DMS 273 treated with DMSO at 0.1 percent for 48 hours (cell line): ENCODE measurements around the gene ANO9.
A peak's percentile ranks its signal among the peaks of the same experiment; 100 is the strongest.
"Not testable (repeated sequence)": the region's sequence is repeated elsewhere in the genome, so short reads cannot be mapped to it uniquely, and the experiment has no call there.

Experiments
- DNase-seq: peaks from one replicate; lab custom pipeline; 2025; lab: John Stamatoyannopoulos, UW

Gene ANO9

DNA sequence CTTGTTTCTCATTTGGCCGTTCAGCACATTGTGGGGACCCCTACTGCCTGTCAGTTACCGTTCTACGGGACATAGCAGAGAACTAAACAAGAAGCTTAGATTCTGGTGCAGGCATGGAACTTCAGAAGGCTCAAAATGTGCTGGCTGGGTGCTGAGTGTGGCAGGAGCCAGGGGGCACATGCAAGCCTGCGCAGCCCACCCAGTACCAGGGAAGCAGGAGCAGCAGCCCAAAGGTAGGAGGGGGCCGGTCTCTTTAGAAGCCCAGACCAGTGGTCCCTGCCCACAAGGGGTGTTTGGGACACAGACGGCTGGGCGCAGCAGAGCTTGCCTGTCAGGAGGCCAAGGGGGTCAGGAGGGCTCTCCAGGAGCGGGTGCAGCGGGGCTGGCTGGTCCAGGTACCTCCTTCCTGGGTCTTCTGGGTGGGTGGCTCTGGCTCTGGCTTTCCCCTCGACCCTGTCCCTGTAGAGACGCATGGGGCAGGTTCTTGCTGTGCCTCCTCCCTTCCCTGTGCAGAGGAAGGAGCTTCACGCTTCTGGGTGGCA is 10.5 kb upstream of the ANO9 start:
- DNase-seq: no peak

DNA sequence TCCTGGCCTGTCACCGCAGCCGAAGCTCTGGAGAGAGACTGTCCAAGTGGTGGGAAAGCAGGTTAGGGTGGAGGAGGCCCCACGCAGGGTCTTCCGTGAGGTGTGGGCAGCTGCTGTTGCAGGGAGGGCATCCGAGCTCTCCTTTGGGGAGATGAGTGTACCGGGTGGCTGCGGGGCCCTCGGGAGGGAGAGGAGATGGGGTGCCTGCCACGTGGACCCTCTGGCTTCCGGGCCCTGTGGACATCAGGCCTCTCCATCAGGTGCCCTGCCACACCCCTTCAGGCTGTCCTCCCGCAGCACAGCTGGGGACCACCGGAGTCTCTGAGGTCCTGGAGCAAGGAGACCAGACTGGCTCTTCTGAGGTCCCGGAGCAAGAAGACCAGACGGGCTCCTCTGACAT is 9.9 kb upstream of the ANO9 start:
- no peak for DNase-seq

DNA sequence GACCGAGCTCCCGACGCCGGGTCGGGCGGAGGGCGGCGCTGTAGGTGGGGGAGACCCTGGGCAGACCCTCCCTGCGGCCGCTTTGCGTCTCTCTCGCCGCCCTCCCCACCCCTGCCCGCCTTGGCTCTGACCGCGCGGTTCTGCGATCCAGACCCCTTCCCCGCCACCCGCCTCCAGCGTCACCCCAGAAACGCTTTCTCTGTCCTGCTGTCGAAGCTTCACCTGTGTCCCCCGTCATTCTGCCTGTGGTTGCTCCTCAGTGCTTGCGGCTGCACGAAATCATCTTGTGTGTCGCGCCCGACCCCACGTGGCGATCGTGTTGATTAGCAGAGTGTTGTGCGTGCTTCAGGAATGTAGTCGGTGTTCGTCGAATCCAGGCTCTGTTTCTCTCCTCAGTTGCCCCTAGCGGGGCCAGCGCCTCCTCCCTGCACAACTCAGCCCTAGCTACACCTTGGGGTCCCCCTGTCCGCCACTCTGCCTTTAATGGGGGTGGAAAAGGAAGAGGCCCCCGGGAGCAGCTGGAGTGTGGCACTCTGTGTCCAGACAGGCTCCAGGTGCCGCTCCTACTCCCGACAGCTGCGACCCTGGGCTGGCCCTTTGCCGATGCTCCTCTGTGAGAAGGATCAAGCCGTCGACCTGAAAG is 9.1 kb upstream of the ANO9 start:
- no peak for DNase-seq

DNA sequence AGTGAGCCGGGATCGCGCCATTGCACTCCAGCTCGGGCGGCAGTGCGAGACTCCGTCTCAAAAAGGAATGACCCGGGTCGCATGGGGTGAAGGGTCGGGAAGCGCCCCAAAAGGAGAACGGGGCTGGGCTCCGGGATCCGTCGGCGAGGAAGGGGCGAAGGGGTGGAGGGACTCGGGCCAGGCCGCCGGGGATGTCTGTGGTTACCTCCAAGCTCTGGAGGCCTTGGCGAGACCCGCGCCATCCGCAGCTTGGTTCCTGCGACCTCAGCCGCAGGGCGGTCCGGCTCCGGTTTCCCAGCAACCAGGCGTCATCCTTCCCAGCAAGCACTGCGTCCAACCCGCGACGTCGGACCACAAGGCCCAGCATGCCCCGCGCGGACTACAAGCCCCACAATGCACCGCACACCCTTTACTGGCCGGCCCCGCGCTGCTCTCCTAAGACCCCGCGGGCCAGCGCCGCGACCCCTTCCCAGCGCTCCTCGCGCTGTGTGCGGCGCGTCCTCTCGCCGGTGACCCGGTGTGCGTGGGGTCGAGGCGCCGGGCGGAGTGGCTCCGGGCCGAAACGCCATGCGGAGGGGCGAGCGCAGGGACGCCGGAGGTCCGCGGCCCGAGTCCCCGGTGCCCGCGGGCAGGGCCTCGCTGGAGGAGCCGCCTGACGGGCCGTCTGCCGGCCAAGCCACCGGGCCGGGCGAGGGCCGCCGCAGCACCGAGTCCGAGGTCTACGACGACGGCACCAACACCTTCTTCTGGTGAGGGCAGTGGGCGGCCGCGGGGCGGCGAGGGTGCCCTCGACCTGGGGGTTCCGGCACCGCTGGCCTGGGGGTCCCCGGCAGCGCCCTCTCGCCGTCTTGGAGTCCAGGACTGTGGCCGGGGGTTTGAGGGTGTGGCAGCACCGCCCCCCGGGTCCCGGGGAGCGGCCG is 8.3 kb upstream of the ANO9 start, which contains the start of gene PTDSS2:
Gene PTDSS2 (plus strand): TSS at position 391 of the 920 bp plus-strand sequence. CDS start 177 bp downstream, at position 568.
- DNase-seq: peak; percentile 70

DNA sequence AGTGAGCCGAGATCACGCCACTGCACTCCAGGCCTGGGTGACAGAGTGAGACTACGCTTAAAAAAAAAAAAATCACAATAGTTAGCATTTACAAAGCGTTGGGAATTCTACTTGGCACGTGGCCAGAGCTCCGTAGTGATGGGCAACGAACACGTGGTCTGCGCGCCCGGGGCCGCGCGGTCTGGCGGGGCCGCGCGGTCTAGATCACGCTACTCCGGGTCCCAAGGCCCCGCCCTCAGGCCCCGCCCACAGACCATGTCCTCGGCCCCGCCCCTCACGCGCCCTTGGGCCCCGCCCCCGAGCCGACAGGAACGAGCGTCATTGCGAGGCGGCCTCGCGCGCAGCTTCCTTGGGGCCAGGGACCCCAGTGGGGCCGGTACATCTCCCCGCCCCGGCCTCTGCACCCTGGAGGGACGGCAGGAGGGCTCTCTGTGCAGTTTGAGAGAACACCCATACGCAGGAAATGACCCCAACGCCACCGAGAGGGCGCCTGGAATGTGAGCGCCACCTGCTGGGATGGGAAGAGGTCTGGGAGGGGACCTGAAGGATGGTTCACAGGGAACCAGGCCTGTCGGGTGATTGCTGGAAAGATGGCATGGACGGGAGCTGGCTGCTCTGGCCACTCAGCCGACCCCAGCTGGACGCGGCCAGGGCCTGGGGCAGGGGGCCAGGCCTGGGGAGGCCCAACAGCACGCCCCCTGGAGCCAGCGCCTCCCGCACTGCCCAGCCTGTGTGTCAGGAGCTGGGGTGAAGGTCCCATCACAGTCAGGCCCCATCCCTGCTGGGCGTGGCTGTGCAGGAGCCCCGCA is 6.3 kb upstream of the ANO9 start:
- peak; percentile 50 for DNase-seq

DNA sequence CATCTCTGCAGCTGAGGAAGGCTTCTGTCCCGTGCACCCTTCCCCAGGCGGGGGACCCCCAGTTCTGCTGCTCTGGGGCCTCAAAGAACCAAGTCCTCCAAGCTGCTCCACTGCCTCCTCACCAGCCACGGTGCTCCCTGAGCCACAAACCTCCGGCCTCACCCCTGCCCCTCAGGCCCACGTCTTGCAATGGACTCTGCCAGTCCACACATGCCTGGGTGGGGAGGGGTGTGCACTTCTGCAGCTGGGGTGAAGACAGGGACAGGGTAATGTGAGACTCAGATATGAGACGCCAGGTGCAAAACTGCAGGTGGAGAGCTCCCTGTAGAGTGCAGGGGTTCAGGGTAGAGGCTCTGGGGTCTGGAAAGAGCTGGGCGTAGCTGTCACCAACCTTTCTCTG is 5.1 kb upstream of the ANO9 start:
- no peak for DNase-seq

DNA sequence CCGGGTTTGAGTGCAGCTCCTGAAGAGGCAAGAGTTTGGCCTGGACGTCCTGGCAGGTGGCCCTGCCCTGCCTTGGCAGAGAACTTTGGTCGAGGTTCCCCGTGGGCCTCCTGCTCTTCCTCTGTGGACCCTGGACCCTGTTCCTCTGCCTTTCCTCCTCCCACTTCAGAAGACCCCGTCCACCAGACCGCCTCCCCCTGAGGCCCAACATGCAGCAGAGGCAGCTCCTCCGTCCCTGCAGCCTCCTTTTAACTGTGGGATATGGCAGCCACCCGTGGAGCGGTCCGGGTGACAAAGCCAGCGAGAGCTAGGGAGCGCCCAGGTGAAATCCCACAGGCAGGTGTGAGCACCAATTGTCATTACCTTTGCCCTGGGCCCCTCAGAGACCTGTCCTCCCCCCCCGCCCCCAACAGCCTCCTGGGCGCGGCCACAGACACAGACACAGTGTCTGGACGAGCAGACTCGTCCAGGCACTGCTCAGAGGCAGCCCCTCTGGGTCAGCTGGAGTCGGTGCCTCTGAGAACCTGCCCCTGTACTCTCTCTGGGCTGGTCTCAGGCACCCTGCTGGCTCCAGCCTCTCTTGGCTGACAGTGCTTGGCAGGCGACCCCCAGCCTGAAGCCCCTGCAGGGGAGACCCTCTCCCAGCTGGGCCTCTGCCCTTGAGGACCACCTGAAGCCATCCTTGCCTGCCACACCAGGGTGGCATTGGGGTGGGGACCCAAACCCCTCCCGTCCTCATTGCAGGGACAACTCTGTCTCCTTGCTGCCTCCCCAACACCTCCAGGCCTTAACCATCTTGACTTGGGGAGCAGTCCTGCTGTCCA is 4.2 kb upstream of the ANO9 start:
- DNase-seq: no peak

DNA sequence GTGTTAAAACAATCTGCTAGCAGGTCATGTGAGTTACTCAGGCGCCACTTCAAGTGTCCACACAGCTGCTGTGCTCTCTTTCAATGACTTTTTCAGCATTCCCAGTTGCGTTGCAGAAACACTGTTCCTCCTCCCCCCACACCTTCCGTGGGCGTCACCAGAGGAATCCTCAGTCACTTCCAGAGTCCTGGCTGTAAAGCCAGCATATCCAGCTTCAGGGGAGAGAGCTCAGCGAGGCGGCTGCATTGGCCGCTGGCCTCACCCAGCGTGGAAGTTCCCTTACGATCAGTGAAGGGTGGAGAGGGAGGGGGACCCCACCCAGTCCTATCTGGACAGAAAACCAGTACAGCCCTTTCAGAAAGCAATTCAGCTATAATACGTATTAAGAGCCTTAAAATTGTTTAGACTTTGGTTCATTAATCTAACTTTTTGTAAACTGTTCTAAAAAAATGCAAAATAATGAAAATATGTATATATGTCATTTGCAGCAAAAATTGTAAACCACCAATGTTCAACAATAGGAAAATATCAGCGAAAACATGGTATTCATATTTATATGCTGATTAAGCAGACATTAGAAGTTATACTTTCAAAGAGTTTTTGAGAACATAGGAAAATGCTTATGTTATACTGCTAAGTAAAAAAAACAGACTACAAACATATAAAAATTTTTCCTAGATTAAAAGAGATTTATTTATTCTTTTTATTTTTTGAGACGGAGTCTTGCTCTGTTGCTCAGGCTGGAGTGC is 2.8 kb upstream of the ANO9 start:
- no peak for DNase-seq

DNA sequence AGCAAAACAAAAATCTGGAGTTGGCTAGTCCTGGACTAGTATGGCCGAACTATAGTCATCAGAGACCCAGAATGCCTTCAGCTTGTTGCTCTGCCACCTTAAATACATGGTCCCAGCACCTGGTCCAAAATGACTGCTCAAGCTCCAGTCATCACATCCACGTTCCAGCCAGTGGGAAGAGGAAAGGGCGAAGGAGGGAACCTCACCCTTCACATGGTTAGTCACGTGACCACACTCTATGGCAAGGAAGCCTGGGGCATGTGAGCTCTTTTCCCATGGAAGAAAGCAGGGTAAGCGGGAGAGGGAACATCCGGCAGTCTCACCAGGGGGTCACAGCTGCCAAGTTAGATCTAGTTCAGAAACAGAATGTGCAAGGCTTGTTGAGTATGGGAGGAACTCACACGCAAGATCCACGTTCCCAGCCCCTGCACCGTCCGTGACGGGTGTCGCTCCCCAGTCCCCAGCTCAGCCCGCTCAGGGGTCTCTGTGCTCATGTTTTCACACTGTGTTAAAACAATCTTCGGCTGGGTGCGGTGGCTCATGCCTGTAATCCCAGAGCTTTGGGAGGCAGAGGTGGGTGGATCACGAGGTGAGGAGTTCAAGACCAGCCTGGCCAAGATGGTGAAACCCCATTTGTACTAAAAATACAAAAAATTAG is 1.9 kb upstream of the ANO9 start:
- DNase-seq: peak; percentile 20

DNA sequence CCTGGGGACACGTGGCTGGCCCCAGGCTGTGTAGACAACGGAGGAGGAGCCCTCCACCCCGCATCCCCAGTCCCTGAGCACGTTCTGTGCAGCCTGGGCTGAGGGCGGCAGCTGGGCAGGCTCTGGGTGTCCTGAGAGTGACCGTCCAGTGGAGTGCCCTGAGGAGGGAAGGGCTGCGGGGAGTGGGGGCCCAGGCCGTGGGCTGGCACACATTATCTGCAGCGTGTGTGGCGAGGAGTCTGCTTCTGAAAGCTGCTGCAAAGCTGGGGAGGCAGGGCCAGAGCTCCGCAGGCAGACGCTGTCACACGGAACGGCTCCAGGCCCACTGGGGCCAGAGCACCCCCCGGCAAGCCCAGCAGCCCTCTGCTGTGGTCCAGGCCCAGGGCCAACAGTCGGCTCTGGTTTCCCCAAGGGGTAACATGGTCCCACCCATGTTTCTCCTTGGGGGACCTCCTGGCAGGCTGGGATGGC is 835 bp upstream of the ANO9 start:
- DNase-seq: no peak

DNA sequence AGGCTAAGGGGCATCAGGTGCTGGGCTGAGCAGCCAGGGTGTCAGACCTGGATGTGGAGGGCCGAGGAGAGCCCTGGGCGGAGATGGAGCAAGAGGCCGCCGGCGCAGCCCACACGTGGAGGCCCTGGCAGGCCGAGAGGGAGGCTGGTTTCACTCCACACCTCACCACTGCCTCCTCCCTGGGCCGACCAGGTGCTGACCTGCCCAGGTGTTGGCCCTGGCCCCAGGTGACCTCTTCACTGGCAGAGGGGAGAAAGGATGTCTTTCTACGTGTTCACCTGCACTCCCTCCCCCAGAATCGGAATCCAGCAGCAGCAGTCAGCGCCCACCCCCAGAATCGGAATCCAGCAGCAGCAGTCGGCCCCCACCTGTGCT is 781 bp downstream of the ANO9 start:
- DNase-seq: no peak

DNA sequence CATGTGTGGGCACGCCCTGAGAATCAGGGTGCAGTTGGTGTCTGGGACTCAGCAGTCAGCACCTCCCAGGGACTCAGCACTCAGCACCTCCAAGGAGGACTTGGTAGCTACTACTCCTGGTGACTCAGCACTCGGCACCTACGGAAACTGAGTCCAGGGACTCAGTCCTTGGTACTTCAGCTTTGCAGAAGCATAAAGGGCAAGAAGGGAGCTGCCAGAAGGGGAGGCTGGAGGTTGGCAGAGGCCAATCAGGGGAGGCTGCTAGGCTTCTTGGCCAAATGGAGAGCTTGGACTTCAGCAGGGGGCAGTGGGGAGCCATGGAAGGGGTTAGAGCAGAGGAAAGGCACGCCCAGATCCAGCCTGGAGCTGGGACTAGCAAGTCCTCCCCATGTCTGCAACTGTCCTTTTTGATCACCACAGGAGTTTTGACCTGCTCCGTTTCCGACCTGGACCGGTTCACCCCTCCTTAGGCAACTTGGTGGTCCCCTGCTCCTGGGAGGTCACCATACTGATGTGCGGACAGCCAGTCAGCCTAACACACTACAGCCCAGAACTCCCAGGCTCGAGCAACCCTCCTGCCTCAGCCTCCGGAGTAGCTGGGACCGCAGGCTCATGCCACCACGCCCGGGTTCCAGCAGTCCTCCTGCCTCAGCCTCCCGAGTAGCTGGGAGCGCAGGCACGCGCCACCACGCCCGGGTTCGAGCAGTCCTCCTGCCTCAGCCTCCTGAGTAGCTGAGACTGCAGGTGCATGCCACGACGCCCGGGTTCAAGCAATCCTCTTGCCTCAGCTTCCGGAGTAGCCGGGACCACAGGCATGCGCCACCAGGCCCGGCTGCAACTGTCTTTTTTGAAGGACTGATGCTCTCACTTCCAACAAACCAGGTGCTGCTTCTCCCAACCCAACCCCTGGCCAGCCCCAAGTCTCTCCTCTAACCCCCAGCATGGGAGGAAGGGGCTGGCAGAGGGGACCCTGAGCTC is 1.5 kb downstream of the ANO9 start:
- no peak for DNase-seq

DNA sequence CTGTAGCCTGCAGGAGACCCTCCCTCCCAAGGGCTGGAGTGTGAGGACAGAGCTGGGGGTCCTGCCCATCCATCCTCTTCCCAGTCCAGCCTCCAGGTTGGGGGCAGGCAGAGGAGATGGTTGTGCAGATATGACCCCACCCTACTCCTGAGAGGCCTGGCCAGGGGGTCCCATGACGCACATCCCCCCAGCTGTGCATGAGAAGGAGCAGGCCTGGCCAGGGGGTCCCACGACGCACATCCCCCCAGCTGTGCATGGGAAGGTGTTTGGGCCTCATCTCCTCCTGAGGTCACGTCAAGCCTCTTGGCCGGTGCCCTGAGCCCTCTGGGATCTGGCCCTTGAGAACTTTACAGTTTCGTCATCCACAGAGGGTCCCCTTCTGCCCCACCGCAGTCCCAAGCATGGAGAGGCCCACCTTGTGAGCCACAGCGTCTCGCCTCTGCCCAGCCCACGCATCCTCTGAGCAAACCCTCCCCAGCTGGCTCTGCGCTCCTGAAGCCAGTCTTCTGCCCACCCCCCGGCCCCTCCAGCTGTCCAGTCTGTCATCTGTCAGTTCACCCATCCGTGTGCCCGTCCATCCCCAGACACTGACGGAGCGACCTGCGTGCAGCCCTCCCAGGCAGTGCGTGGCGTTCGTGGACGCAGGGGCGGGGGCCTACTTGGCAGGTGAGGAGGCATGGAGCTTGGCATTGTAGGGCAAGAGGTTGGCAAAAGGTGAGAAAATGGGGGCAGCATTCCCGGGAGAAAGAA is 2.3 kb downstream of the ANO9 start:
- DNase-seq: no peak

DNA sequence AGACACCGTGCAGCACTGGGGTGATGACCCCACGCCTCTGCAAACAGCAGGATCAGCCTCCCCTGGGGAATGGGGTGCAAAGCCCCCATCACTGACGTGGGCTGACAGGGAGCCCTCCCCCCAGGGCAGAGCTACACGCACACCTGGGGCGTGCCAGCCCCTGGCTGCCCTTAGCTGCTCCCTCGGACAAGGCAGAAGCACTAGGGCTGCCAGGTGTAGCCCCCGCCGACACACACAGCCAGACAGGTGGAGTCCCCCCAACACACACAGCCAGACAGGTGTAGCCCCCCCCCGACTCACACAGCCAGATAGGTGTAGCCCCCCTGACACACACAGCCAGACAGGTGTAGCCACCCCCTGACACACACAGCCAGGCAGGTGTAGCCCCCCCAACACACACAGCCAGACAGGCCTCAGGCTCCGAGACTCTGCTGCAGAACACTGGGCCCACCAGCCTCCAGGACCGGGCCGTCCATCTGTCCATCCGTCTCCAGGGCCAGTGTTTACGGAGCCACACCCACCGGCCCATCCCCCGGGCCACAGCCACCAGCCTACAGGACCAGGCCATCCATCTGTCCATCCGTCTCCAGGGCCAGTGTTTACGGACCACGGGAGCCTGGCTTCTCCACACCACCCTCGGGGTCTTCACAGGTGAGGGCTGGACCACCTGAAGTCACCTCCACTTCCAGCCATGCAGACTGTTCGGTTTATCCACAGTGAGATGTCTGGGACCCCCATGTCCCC is 3.5 kb downstream of the ANO9 start:
- DNase-seq: no peak

DNA sequence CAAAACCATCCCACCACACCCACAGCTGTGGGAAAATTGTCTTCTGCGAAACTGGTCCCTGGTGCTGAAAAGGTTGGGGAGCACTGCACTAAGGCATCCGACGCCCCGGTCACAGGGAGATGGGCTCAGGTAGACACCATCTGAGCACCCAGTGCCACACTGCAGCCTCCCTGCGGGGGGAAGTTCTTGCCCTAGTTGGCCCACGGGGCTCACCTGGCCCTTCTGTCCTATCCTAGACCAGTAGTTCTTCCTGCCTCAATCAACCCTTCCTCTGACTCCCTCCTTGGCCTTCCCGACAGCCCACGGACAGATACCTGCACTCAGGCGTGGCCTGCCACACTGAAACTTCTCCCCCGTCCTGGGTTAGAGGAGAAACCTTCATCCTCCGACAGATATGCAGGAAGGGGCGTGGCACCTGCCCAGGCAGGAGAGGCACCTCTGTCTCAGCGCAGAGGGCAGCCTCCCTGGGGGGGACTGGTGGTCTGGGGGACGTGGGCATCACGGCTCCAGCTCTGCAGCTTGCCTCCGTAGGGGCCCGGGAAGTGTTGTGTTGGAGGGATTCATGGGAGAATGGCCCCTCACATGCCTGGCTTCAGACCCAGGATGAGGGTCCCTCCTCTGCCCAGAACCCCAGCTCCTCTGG is 4.5 kb downstream of the ANO9 start:
- no peak for DNase-seq

DNA sequence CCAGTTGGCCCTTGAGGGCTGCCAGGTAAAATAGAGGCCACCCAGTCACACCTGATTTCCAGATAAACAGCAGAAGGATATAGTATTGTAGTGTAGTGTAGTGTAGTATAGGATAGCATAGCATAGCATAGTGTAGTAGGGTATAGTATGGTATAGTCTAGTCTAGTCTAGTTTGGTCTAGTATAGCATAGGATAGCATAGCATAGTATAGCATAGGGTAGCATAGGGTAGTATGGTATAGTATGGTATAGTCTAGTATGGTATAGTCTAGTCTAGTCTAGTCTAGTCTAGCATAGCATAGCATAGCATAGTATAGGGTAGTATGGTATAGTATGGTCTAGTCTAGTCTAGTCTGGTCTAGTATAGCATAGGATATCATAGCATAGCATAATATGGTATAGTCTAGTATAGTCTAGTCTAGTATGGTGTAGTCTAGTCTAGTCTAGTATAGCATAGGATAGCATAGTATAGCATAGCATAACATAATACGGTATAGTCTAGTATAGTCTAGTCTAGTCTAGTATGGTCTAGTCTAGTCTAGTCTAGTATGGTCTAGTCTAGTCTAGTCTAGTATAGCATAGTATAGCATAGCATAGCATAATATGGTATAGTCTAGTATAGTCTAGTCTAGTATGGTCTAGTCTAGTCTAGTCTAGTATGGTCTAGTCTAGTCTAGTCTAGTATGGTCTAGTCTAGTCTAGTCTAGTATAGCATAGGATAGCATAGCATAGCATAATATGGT is 6.6 kb downstream of the ANO9 start:
- not testable (repeated sequence) for DNase-seq
